Left renal pelvis (tissue), 4 donors: ENCODE measurements around the gene C1orf105. TPM values are rescaled to one million over a fixed set of nuclear protein-coding genes. Genes with fewer than 3 reads are reported as not detected.
A peak's percentile ranks its signal among the peaks of the same experiment; 100 is the strongest.
"Not testable (repeated sequence)": the region's sequence is repeated elsewhere in the genome, so short reads cannot be mapped to it uniquely, and the experiment has no call there.

Source experiments
- DNase-seq, 4 donors: peaks; one replicate each; pipeline ENCODE4 v3.0.0-alpha.2; 2013; ENCODE audit warnings: low read depth in 4 of 4, low spot score in 3 of 4
- polyA plus RNA-seq, 4 donors: library from polyadenylated mRNA; unstranded; fragments of 120-200 nt; gene quantifications; one replicate each; pipeline ENCODE4 v1.2.1, GENCODE V29; 2013; ENCODE audit not compliant: insufficient read length in 4 of 4

C1orf105 gene
- polyA plus RNA-seq, 4 donors = not detected

DNA sequence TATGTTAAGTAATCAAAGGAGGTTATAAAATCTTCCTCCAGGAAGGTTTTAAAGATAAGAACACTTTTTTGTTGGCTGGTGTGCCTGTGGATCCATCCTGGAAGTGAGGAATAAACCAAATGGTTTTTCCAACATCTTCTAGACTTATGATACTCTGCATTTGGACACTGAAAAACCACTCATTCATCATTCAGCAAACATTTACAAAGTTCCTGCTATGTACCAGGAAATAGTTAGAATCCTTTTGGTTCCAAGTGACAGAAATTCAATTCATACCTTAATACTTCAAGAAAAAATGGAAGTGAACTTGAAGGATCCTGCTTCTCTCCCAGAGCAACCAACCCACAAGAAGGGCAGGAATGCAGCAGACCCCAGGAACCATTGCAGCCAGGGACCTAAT lies 63.0 kb downstream of the C1orf105 start:
- DNase-seq = no peak

DNA sequence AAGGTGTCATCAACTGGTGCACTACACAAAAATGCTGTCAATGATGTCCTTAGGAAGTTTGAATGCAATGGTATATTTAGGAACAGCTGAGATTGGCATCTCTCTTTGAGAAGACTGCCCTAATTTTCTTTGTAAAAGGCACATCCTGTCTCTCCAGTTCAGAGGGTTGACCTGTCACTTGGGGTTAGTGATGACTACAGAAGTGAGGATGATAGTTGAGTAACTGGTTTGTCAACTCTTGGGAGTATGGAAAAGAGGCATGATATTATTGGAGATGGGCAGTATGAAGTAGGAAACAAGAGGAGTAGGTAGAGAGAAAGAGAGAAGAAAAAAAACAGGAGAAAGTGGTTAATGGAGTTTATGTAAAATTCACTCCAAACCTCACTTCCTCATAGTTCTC lies 63.8 kb downstream of the C1orf105 start:
- no peak for DNase-seq

DNA sequence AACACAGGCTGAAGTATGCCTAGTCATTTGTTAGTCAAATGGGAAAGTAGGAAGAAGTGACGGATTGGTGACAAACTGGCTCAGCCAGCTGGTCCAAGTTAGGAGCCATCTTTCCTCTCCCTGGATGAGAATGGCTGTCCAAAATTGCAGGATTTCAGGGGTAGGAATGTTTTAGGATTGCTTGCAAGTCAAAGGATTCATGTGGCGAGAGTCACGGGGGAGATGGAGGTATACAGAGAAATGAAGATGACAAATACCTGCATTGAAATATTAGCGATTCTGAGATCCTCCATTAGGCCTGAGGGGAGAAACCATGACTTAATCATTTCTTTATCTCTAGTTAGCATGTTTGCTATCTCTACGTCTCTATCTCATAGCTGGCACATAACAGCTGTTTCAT lies 65.1 kb downstream of the C1orf105 start:
- DNase-seq = no peak

GRCh38 chr1:172486805-172487454 lies 66.4 kb downstream of the C1orf105 start:
- DNase-seq = no peak

DNA sequence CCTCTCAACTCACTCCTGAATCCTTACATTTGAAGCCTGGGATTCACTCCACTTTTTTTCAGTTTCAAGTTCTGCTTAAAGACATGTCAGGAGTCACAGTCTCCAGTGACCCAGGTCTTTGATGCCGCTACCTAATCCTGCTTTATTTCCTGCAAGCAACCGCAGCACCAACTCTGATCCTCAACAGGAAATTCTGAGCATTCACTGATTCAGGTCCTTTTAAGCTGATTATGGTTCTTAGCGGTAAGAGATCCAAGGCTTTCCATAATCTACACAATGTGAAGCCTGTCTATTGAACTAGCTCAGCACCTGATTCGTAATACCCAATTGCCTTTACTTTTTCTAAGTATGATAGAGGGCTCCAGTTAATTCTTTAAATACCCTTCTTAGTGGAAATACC lies 67.1 kb downstream of the C1orf105 start:
- DNase-seq = no peak

GRCh38 chr1:172488393-172488792 lies 67.9 kb downstream of the C1orf105 start:
- DNase-seq = no peak

DNA sequence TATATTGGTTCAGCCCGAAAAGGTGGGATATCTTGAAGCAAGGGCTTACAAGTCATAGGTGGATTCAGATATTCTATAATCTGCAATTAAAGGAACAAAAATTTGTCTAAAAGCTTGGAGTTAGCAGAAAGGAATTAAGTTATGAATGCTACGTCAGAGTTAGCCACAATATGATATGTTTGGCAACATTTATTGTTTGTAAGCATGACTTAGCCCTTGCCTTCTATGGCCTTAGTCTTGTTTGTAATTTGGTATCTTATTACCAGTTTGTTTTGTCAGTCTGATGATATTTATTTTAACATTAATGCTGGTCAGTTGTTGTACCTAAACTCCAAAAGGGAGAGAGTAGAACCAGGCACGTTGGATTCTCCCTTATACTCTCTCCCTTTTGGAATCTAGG lies 69.4 kb downstream of the C1orf105 start:
- no peak for DNase-seq

DNA sequence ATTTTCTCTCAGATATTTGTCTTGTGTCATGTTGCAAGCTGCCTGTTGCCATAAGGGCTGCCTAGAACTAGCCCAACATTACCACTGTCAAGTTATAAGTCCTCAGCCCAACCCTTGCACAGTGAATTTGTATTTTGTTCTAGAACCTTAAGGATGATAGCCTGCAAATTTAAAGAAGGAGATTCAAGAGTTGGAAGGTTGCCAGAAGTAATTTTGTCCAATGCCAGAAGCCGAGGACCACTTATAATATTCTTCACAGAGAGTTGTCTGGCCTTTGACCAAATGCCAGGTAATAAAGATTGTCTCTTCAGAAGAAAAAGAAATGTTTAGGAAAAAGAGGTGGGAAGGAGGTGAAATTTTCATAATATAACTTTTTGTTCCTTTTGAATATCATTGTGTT lies 71.9 kb downstream of the C1orf105 start:
- no peak for DNase-seq

GRCh38 chr1:172494166-172494565 lies 73.7 kb downstream of the C1orf105 start:
- DNase-seq = no peak

DNA sequence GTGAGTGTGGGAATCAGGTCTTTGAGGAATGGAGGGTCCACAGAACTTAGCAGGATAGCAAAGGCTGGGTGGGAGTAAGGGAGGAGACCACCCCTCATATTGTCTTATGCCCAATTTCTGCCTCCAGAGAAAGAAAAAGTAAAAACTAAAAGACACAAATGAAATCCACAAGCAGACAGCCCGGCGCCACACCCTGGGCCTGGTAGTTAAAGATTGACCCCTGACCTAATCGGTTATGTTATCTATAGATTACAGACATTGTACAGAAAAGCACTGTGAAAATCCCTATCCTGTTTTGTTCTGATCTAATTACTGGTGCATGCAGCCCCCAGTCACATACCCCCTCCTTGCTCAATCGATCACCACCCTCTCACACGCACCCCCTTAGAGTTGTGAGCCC lies 75.6 kb downstream of the C1orf105 start:
- DNase-seq = not testable (repeated sequence)

DNA sequence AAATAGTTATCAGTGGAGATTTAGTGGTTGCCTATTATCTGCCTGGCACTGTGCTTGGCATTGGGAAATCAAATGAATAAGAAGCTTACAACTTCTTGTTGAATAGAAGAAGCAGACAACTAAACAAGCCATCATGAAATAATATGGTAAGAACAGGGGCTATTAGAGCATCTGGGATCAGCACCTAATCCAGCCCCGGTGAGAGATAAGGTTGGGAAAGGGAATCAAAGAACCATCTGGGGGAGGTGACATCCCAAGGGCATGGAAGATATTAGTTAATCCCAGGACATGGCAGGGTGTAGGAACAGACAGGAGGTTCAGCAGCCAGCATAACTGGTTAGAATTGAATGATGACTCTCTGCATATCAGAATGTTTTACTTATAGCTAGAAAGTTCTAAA lies 76.2 kb downstream of the C1orf105 start:
- DNase-seq = no peak

DNA sequence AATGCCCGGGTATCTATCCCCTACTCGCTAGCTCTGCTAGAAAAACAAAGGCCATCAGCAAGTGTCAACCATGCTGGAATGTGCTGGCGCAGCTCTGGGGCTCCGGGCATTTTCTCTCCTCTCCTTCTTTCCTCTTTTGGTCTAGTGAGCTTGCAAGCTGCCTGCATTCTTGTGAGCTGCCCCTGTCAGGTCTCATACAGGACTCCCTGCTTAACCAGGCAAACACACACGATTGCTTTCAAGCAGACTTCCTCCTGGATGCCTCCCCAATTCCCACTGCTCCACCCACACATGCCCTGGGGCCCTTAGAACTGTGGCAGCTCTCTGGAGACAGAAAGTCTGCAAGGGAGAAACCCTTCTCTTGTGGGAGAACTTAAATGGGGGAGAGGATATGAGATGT lies 76.7 kb downstream of the C1orf105 start:
- DNase-seq = peak in 3 of 4 donors; percentile 24 to 44 (median 42)

DNA sequence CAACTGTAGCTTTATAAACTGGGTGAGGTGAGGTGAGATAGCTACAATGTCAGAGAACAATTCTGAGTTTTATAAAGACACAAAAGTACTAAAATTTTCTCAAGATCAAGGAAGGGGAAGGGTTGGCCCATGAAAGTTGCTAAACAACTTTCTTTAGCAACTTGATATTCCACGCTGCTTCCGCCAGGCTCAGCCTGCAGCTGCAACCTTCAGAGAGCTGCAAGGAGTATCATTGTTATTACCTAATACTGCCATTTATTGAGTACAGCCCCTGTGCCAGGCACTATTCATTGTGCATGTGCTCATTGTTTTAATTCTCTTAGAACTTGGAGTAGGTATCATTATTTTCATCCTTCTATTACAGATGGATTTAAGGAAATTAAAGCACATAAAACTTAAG lies 78.4 kb downstream of the C1orf105 start:
- no peak for DNase-seq

- DNase-seq = no peak
Measured at GRCh38 chr1:172499636-172500141, 79.2 kb downstream of the C1orf105 start.

- DNase-seq = no peak
Measured at GRCh38 chr1:172500207-172500606, 79.7 kb downstream of the C1orf105 start.

- no peak for DNase-seq
Measured at GRCh38 chr1:172507741-172508140, 87.3 kb downstream of the C1orf105 start.

DNA sequence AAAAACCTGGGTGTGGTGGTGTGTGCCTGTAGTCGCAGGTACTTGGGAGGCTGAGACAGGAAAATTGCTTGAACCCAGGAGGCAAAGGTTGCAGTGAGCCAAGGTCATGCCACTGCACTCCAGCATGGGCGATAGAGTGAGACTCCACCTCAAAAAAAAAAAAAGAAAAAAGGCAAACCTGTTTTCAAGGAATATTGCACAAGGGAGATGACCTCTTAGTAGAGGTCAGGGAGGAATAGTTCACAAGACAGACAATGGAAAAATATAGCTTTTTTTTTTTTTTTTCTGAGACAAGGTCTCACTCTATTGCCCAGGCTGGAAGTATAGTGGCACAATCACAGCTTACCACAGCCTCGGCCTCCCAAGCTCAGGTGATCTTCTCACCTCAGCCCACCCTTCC lies 90.0 kb downstream of the C1orf105 start:
- no peak for DNase-seq

- DNase-seq = no peak
Measured at GRCh38 chr1:172512591-172512990, 92.1 kb downstream of the C1orf105 start.

GRCh38 chr1:172513479-172513878 lies 93.0 kb downstream of the C1orf105 start:
- no peak for DNase-seq

DNA sequence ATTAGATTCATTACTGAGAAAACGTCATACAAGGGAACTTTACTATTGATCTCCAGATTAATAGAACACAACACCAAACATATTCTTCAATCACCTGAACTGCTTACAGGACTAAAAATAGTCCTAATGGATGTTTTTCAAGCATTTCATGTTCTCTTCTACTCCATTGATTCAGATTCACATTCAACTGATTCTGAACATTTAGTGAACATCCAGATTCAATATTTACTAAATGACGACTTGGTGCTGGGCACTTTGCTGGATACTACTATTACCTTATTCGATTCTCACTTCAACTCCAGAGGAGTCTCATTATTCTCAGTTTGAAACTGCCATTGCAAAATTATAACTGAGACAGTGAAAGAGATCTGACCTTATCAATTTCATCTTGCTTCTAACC lies 93.6 kb downstream of the C1orf105 start:
- DNase-seq = no peak

DNA sequence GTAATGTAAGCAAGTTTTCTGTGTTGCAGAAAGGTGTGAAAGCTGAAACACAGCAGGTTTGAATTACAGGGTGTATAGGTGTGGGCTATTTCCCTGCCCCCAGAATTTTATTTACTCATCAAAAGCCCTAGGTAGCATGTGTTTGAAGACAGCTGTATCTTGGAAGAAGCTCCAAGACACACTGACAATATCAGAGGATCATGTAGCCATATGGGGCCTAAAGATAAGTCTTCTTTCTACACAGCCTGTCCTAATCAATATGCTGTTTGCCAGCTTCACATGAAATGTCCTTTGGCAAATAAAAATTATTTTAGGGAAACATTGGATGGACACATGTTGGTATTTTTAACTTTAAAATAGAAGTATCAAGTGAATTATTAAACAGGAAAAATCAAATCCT lies 95.0 kb downstream of the C1orf105 start:
- no peak for DNase-seq

DNA sequence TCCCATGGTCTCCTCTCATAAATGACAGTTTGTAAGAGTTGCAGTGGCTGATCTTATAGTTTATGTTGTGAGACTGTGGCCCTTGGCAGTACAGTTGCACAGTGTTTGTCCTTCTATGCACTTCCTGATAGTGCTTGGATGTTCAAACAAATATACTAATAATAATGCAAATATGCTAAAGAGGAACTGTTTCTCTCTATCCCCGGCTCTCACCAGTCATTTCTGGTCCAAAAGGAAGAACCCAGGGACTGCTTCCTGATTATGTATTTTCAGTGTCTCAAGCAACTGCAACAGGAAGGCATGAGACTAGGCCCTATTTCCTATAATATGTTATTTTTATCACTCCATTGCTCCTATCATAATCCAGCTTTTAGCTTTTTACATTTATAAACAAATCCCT lies 95.4 kb downstream of the C1orf105 start:
- no peak for DNase-seq

- no peak for DNase-seq
Measured at GRCh38 chr1:172517081-172517480, 96.6 kb downstream of the C1orf105 start.
